Endothelial cell of umbilical vein (primary cell): ENCODE measurements around the gene PLPP3. TPM values are rescaled to one million over a fixed set of nuclear protein-coding genes. Genes with fewer than 3 reads are reported as not detected.

ENCODE experiments used
- BruUV-seq: library from RNA; stranded (reverse); fragments of 400-500 nt; replicated peaks from 2 replicates; lab custom pipeline; 2021; lab: Mats Ljungman, UMichigan
- CTCF ChIA-PET: fragments of 300-600, 350-600 bp; sonication (Branson Sonifier 250); formaldehyde crosslinking; loops from one replicate; lab custom pipeline; 2021; ENCODE audit warnings: antibody characterized with exemption, inconsistent platforms; lab: Charles Lee
- POLR2A ChIA-PET: fragments of 300-600, 350-600 bp; sonication (Branson Sonifier 250); formaldehyde crosslinking; loops from one replicate; lab custom pipeline; 2021; ENCODE audit warnings: antibody characterized with exemption, inconsistent platforms; lab: Charles Lee
- DNase-seq: peaks from one replicate; pipeline ENCODE4 v3.0.0-alpha.2; 2011; ENCODE audit warnings: low read depth, low spot score
- FAIRE-seq: peaks from 2 replicates; lab custom pipeline; 2011; peaks lifted over from hg19 to GRCh38; lab: Jason Lieb, UNC
- H2AFZ ChIP-seq: 2 replicates; pipeline ENCODE4 v1.6.0; 2012; ENCODE audit warnings: low read depth, low read length, control low read depth, inconsistent platforms
- H3K27ac ChIP-seq: 2 replicates; pipeline ENCODE4 v1.5.1; 2011; ENCODE audit warnings: low read depth, mild to moderate bottlenecking, control low read depth, low read length, moderate library complexity; ENCODE audit not compliant: insufficient read depth
- H3K27me3 ChIP-seq, 2 experiments: 2 replicates each; pipeline versions ENCODE4 v1.6.0 to v1.6.1; 2011; ENCODE audit warnings: low read length in 2 of 2, mixed read lengths in 1 of 2; ENCODE audit not compliant: control insufficient read depth in 2 of 2, insufficient read depth in 2 of 2
- H3K36me3 ChIP-seq, 2 experiments: 2 replicates in 1 of 2; 3 replicates in 1 of 2; pipeline ENCODE4 v1.5.1; 2011; ENCODE audit warnings: low read length in 2 of 2, mild to moderate bottlenecking in 1 of 2, moderate library complexity in 1 of 2; ENCODE audit not compliant: control insufficient read depth in 2 of 2, insufficient read depth in 2 of 2; ENCODE audit errors: extremely low read depth in 1 of 2
- H3K4me1 ChIP-seq: 3 replicates; pipeline ENCODE4 v1.5.1; 2011; ENCODE audit warnings: mild to moderate bottlenecking, low read length; ENCODE audit not compliant: control insufficient read depth, insufficient read depth; ENCODE audit errors: extremely low read depth
- H3K4me2 ChIP-seq: 2 replicates; pipeline ENCODE4 v1.6.1; 2011; ENCODE audit warnings: low read length, control low read depth, mixed read lengths; ENCODE audit not compliant: insufficient read depth
- H3K4me3 ChIP-seq, 3 experiments: fragments of 200-600 bp in 1 of 3; sonication (generic), shearing (Covaris generic) in 1 of 3; replicated peaks in 1 of 3; 2 replicates each; pipeline ENCODE4 v1.5.1; 2011 to 2016; ENCODE audit warnings: control low read depth in 3 of 3, low read length in 3 of 3, mild to moderate bottlenecking in 2 of 3, inconsistent platforms in 1 of 3, low read depth in 1 of 3, moderate library complexity in 1 of 3; ENCODE audit not compliant: insufficient read depth in 1 of 3
- H3K79me2 ChIP-seq: 2 replicates; pipeline ENCODE4 v1.6.0; 2012; ENCODE audit warnings: low read length, inconsistent platforms; ENCODE audit not compliant: control insufficient read depth, insufficient read depth
- H3K9ac ChIP-seq: replicated peaks from 2 replicates; pipeline ENCODE3; 2011; ENCODE audit warnings: low read length, control low read depth; ENCODE audit not compliant: insufficient read depth; ENCODE audit errors: extremely low read depth
- H3K9me1 ChIP-seq: replicated peaks from 3 replicates; pipeline ENCODE4 v1.6.0; 2011; ENCODE audit warnings: mild to moderate bottlenecking, low read length; ENCODE audit not compliant: control insufficient read depth, insufficient read depth; ENCODE audit errors: extremely low read depth
- H3K9me3 ChIP-seq: replicated peaks from 2 replicates; pipeline ENCODE4 v1.5.1; 2012; ENCODE audit warnings: low read length, inconsistent platforms; ENCODE audit not compliant: control insufficient read depth, insufficient read depth
- H4K20me1 ChIP-seq: replicated peaks from 2 replicates; pipeline ENCODE3; 2011; ENCODE audit warnings: mild to moderate bottlenecking, low read length; ENCODE audit not compliant: control insufficient read depth, insufficient read depth; ENCODE audit errors: extremely low read depth
- EZH2 ChIP-seq: IDR thresholded peaks from 2 replicates; pipeline ENCODE4 v1.6.1; 2012; ENCODE audit warnings: borderline replicate concordance, low read depth, mild to moderate bottlenecking, moderate library complexity, low read length, inconsistent platforms; ENCODE audit not compliant: severe bottlenecking
- FOS ChIP-seq: IDR thresholded peaks from 2 replicates; pipeline ENCODE4 v1.6.1; 2011; ENCODE audit warnings: mild to moderate bottlenecking, low read length, moderate library complexity, borderline replicate concordance; ENCODE audit not compliant: insufficient read depth
- GATA2 ChIP-seq: IDR thresholded peaks from 2 replicates; pipeline ENCODE4 v1.7.0; 2011; ENCODE audit warnings: low read depth, mild to moderate bottlenecking, moderate library complexity, mixed read lengths, low read length; ENCODE audit not compliant: insufficient read length, insufficient read depth
- JUN ChIP-seq: IDR thresholded peaks from 2 replicates; pipeline ENCODE4 v1.6.1; 2011; ENCODE audit warnings: borderline replicate concordance, low read depth; ENCODE audit not compliant: insufficient read length, insufficient read depth
- MYC ChIP-seq: IDR thresholded peaks from one replicate; pipeline ENCODE4 v1.6.1; 2011; ENCODE audit warnings: mild to moderate bottlenecking, low read depth, low read length
- POLR2A ChIP-seq: IDR thresholded peaks from 2 replicates; pipeline ENCODE4 v1.6.1; 2012; ENCODE audit warnings: low read depth, mild to moderate bottlenecking, control low read depth, low read length
- POLR2AphosphoS5 ChIP-seq: IDR thresholded peaks from 2 replicates; pipeline ENCODE4 v1.6.1; 2012; ENCODE audit warnings: low read depth, mild to moderate bottlenecking, control low read depth, low read length, moderate library complexity; ENCODE audit not compliant: insufficient read depth
- dilution Hi-C: fragments of 300-500 bp; cut with MboI; formaldehyde crosslinking; loops from one replicate; pipeline ENCODE4 v1.15.0; 2019; ENCODE audit warnings: low sequenced_read_pairs; ENCODE audit not compliant: extremely low pct_ligation_motif_present
- intact Hi-C: fragments of 100-400 bp; cut with micrococcal nuclease; formaldehyde crosslinking; loops from one replicate; pipeline ENCODE4 v1.10.0; 2022
- polyA plus RNA-seq, 4 experiments: library from polyadenylated mRNA; depleted of rRNA in 3 of 4; stranded (reverse) in 3 of 4; unstranded in 1 of 4; fragments of >200 nt; gene quantifications; 2 replicates each; pipeline versions ENCODE4 v1.2.1 to v1.2.3, GENCODE V29; 2011 to 2012; ENCODE audit warnings: missing spikeins in 1 of 4
- total RNA-seq: library from RNA; stranded (reverse); gene quantifications from 2 replicates; pipeline ENCODE4 v1.2.3, GENCODE V29; 2021
- TF ChIP-seq, protein P1 (sequence below): IDR thresholded peaks from 2 replicates; pipeline ENCODE4 v1.6.1; 2011; ENCODE audit not compliant: insufficient read depth, insufficient read length
- TF ChIP-seq, protein P2 (sequence below), 2 donors: IDR thresholded peaks; 1 replicate in 1 of 2; 2 replicates in 1 of 2; pipeline ENCODE4 v1.5.1; 2011; ENCODE audit warnings: low read length in 2 of 2, mild to moderate bottlenecking in 2 of 2, moderate library complexity in 2 of 2, control low read depth in 1 of 2, inconsistent platforms in 1 of 2, low read depth in 1 of 2; ENCODE audit not compliant: insufficient read depth in 1 of 2; ENCODE audit errors: extremely low read depth in 1 of 2

The PLPP3 gene
- total and polyA plus RNA-seq, 2 donors (not counting 3 experiments of a cell fraction or from before 2014, with no cell fraction given), result 11.3 to 14.1 TPM

- H3K36me3 ChIP-seq, result no peaks in the 10 kb centered on the region
- CTCF ChIA-PET, result interaction anchor here (1.3 kb wide), 1 partner anchor 62 kb away, joined by 4 read pairs; no protein-coding TSS in a partner anchor
- no peak overlapping the region for H3K4me3 ChIP-seq
Measured at GRCh38 chr1:56542651-56543050, 36.7 kb downstream of the PLPP3 start.

DNA sequence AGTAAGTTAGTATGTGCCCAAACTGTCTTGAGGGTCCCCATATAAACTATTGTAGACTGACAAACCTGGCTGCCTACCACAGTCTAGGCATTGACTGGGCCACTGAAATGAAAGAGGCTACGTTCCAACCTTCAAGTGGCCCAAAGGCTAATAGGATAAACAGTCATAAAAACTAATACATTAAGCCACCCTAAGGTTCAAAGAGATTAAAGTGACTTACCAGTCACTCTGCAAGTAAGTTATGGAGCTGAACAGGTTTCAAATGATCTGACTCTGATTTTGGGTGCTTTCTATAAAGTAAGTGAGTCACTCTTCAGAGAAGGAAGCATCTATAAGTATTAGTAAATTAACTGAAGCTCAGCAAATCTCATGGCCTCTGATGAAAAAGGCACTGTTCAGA is 38.0 kb downstream of the PLPP3 start:
- TF ChIP-seq, protein P1, sequence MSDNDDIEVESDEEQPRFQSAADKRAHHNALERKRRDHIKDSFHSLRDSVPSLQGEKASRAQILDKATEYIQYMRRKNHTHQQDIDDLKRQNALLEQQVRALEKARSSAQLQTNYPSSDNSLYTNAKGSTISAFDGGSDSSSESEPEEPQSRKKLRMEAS, result no peak
- TF ChIP-seq JUN (no peak), GATA2 (no peak), FOS (no peak), EZH2 (no peak), MYC (no peak), POLR2AphosphoS5 (no peak), POLR2A (no peak)
- TF ChIP-seq, protein P2, sequence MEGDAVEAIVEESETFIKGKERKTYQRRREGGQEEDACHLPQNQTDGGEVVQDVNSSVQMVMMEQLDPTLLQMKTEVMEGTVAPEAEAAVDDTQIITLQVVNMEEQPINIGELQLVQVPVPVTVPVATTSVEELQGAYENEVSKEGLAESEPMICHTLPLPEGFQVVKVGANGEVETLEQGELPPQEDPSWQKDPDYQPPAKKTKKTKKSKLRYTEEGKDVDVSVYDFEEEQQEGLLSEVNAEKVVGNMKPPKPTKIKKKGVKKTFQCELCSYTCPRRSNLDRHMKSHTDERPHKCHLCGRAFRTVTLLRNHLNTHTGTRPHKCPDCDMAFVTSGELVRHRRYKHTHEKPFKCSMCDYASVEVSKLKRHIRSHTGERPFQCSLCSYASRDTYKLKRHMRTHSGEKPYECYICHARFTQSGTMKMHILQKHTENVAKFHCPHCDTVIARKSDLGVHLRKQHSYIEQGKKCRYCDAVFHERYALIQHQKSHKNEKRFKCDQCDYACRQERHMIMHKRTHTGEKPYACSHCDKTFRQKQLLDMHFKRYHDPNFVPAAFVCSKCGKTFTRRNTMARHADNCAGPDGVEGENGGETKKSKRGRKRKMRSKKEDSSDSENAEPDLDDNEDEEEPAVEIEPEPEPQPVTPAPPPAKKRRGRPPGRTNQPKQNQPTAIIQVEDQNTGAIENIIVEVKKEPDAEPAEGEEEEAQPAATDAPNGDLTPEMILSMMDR (IDR thresholded peaks at IDR 0.05; ENCODE audit: extremely low read depth in 1 of 2, insufficient read depth in 1 of 2, low read depth in 1 of 2, low read length in 2 of 2), result no peak
- POLR2A ChIA-PET, result no interaction called here
- no peaks in the 10 kb centered on the region for H4K20me1 ChIP-seq

More at GRCh38 chr1:56542651-56543050, 36.7 kb downstream of the PLPP3 start:
- no peak for TF ChIP-seq GATA2
- intact Hi-C loops, result no loop called here
- POLR2A ChIA-PET, result interaction anchor here (0.7 kb wide), 1 partner anchor 34 kb away, joined by 4 read pairs; no protein-coding TSS in a partner anchor
- H3K4me2 ChIP-seq, result no peak overlapping the region
- no peaks in the 10 kb centered on the region for H3K27me3 ChIP-seq
- DNase-seq (no peak), FAIRE-seq (no peak)
- no peaks in the 10 kb centered on the region for H4K20me1 ChIP-seq
- H3K79me2 ChIP-seq, result peaks cover 1% of the 10 kb centered on the region
- no TSS peak for BruUV-seq
- H2AFZ ChIP-seq, result no peak overlapping the region
- no peaks in the 10 kb centered on the region for H3K9me1 ChIP-seq
- H3K27ac ChIP-seq, result no peak overlapping the region
- dilution Hi-C loops, result no loop called here
- H3K9me3 ChIP-seq, result no peaks in the 10 kb centered on the region
- H3K4me1 ChIP-seq, result no peaks in the 10 kb centered on the region
- H3K9ac ChIP-seq, result no peak overlapping the region

More for the DNA sequence above, 38.0 kb downstream of the PLPP3 start:
- Histone ChIP-seq H3K9ac (no peak overlapping the region), H3K4me1 (no peaks in the 10 kb centered on the region), H2AFZ (no peak overlapping the region), H3K27me3 (no peaks in the 10 kb centered on the region), H3K9me3 (no peaks in the 10 kb centered on the region), H3K9me1 (no peaks in the 10 kb centered on the region), H3K36me3 (no peaks in the 10 kb centered on the region), H3K4me3 (no peak overlapping the region), H3K27ac (no peak overlapping the region), H3K79me2 (peaks cover 1% of the 10 kb centered on the region), H3K4me2 (no peak overlapping the region)
- dilution Hi-C loops, result no loop called here
- intact Hi-C loops, result no loop called here
- CTCF ChIA-PET, result interaction anchor here (0.9 kb wide), 1 partner anchor 35 kb away, joined by 3 read pairs; no protein-coding TSS in a partner anchor
- BruUV-seq, result no TSS peak
- FAIRE-seq (no peak), DNase-seq (no peak)
